Progenitor cell of endocrine pancreas (in vitro differentiated cells): ENCODE results near the gene SH2D7. TPM values are rescaled to one million over a fixed set of nuclear protein-coding genes. Genes with fewer than 3 reads are reported as not detected.

Source experiments
- DNase-seq: peaks from one replicate; pipeline ENCODE4 v3.0.0; 2021; ENCODE audit warnings: low spot score; ENCODE audit not compliant: unreplicated experiment
- H3K27ac Mint-ChIP-seq: 2 replicates; pipeline ENCODE4 v1.8.0; 2021; ENCODE audit warnings: mild to moderate bottlenecking, moderate library complexity, mixed read lengths
- H3K27me3 Mint-ChIP-seq: 2 replicates; pipeline ENCODE4 v1.8.0; 2021; ENCODE audit warnings: mixed read lengths
- H3K36me3 Mint-ChIP-seq: 2 replicates; pipeline ENCODE4 v1.8.0; 2022; ENCODE audit warnings: mixed read lengths; ENCODE audit not compliant: insufficient read depth
- H3K4me1 Mint-ChIP-seq: 2 replicates; pipeline ENCODE4 v1.8.0; 2021; ENCODE audit warnings: low read depth, mixed read lengths
- H3K4me3 Mint-ChIP-seq: 2 replicates; pipeline ENCODE4 v1.8.0; 2021; ENCODE audit warnings: low read depth, mild to moderate bottlenecking, moderate library complexity, mixed read lengths
- H3K9me3 Mint-ChIP-seq: 2 replicates; pipeline ENCODE4 v1.8.0; 2021; ENCODE audit warnings: low read depth, mixed read lengths
- CTCF ChIP-seq: fragments of 200-600 bp; sonication (generic); IDR thresholded peaks from one replicate; pipeline ENCODE4 v1.5.0; 2021; ENCODE audit warnings: antibody characterized with exemption, mild to moderate bottlenecking; ENCODE audit not compliant: unreplicated experiment
- total RNA-seq: library from RNA; stranded (reverse); gene quantifications from 2 replicates; pipeline ENCODE4 v1.2.1, GENCODE V29; 2021

SH2D7 gene
- total RNA-seq, 1 donor from 2014 or later, result not detected

DNA sequence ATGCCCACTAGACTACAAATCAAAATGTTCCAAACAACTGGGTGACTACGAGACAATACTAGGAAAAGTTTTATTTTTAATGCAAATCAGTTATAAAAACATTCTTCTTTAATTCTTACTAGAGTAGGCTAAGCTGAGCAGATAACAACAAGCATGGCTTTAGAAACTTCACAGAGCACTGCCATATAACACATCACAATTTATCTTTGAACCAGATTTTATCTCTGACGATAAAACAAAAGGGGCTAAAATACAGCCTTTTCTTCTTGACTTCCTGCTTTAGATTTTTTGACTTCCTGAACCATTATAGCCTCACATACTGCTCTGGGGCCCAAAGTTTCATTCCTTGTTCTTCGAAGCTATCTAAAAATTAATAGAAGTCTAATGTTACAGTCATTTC lies 40.8 kb upstream of the SH2D7 start:
- Mint-ChIP-seq H3K27me3 (peaks cover 2% of the 10 kb centered on the region), H3K4me1 (peaks cover 14% of the 10 kb centered on the region), H3K36me3 (no peaks in the 10 kb centered on the region), H3K4me3 (no peak overlapping the region), H3K27ac (no peak overlapping the region), H3K9me3 (no peaks in the 10 kb centered on the region)
- no peak for DNase-seq
- no peak for TF ChIP-seq CTCF

DNA sequence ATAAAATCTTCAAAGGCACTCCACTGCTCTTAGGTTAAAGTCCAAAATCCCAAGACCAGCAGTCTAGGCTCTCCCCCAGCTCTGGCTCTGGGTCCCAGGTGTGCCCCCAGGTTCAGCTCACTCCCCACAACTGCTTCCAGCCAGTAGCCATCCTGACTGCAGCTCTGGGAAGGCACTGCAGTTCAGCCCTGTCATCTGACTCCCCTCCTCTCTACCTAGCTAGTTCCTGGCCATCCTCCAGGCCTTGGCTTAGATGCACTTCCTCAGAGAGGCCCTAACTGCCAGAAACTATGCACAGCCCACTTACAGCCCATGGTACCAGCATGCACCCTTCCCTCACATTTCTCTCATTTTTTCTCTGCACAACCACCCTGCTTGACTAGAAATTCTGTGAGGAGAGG lies 40.4 kb upstream of the SH2D7 start:
- Mint-ChIP-seq H3K4me1 (peaks cover 10% of the 10 kb centered on the region), H3K27me3 (peaks cover 2% of the 10 kb centered on the region), H3K9me3 (no peaks in the 10 kb centered on the region), H3K27ac (no peak overlapping the region), H3K36me3 (no peaks in the 10 kb centered on the region), H3K4me3 (no peak overlapping the region)
- no peak for DNase-seq
- no peak for TF ChIP-seq CTCF

- Mint-ChIP-seq H3K4me1 (peaks cover 10% of the 10 kb centered on the region), H3K4me3 (no peak overlapping the region), H3K9me3 (no peaks in the 10 kb centered on the region), H3K27me3 (peaks cover 2% of the 10 kb centered on the region), H3K36me3 (no peaks in the 10 kb centered on the region), H3K27ac (no peak overlapping the region)
- no peak for DNase-seq
- no peak for TF ChIP-seq CTCF
Observed at GRCh38 chr15:78052545-78052944, 39.8 kb upstream of the SH2D7 start.

GRCh38 chr15:78054518-78054917 lies 37.8 kb upstream of the SH2D7 start:
- no peak overlapping the region for H3K4me3 Mint-ChIP-seq
- H3K4me1 Mint-ChIP-seq, result peaks cover 10% of the 10 kb centered on the region
- peaks cover 9% of the 10 kb centered on the region for H3K27me3 Mint-ChIP-seq

DNA sequence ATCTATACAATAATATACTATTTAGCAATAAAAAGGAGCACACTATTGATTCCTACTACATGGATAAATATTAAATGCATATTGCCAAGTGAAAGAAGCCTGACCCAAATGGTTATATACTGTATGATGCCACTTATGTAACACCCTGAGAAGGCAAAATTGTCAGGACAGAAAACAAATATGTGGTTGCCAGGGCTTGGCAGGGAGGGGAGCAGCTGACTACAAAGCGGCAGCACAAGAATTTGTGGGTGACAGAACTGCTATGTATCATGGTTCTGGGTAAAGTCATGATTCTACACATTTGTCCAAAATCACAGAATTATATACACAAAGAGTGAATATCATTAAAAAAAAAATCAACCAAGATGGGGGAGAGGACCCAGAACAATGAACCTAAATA lies 37.4 kb upstream of the SH2D7 start:
- no peak for TF ChIP-seq CTCF
- Mint-ChIP-seq H3K4me1 (peaks cover 10% of the 10 kb centered on the region), H3K27ac (no peak overlapping the region), H3K9me3 (no peaks in the 10 kb centered on the region), H3K27me3 (peaks cover 7% of the 10 kb centered on the region), H3K36me3 (no peaks in the 10 kb centered on the region), H3K4me3 (no peak overlapping the region)
- no peak for DNase-seq

More at GRCh38 chr15:78054518-78054917, 37.8 kb upstream of the SH2D7 start:
- Mint-ChIP-seq H3K9me3 (no peaks in the 10 kb centered on the region), H3K36me3 (no peaks in the 10 kb centered on the region), H3K27ac (no peak overlapping the region)
- no peak for DNase-seq
- TF ChIP-seq CTCF, result no peak
